Mesothelial cell of epicardium (in vitro differentiated cells): Measurements from ENCODE around the gene KCNK5. TPM values are rescaled to one million over a fixed set of nuclear protein-coding genes. Genes with fewer than 3 reads are reported as not detected.
A peak's percentile ranks its signal among the peaks of the same experiment; 100 is the strongest.

ENCODE experiments used
- DNase-seq, 2 experiments: peaks; one replicate each; pipeline ENCODE4 v3.0.0; 2021; ENCODE audit warnings: low spot score in 2 of 2; ENCODE audit not compliant: unreplicated experiment in 2 of 2
- H3K27ac Mint-ChIP-seq: 2 replicates; pipeline ENCODE4 v1.8.0; 2021; ENCODE audit warnings: mixed read lengths
- H3K27me3 Mint-ChIP-seq: 2 replicates; pipeline ENCODE4 v1.8.0; 2021; ENCODE audit warnings: low read depth, mixed read lengths
- H3K36me3 Mint-ChIP-seq: 2 replicates; pipeline ENCODE4 v1.8.0; 2021; ENCODE audit warnings: mixed read lengths
- H3K4me1 Mint-ChIP-seq: 2 replicates; pipeline ENCODE4 v1.8.0; 2021; ENCODE audit warnings: mixed read lengths
- H3K4me3 Mint-ChIP-seq: 2 replicates; pipeline ENCODE4 v1.8.0; 2021; ENCODE audit warnings: mild to moderate bottlenecking, moderate library complexity, mixed read lengths
- H3K9me3 Mint-ChIP-seq: 2 replicates; pipeline ENCODE4 v1.8.0; 2021; ENCODE audit warnings: mixed read lengths
- CTCF ChIP-seq: fragments of 200-600 bp; sonication (generic); IDR thresholded peaks from one replicate; pipeline ENCODE4 v1.5.0; 2021; ENCODE audit warnings: antibody characterized with exemption; ENCODE audit not compliant: unreplicated experiment
- total RNA-seq: library from RNA; stranded (reverse); gene quantifications from 3 replicates; pipeline ENCODE4 v1.2.1, GENCODE V29; 2021

The KCNK5 gene
- total RNA-seq, 1 donor from 2014 or later: 2.5 TPM

- TF ChIP-seq CTCF: no peak
- no peak for DNase-seq
- H3K27ac Mint-ChIP-seq: no peak overlapping the region
- H3K4me3 Mint-ChIP-seq: no peak overlapping the region
- H3K9me3 Mint-ChIP-seq: peaks cover 11% of the 10 kb centered on the region
- no peaks in the 10 kb centered on the region for H3K4me1 Mint-ChIP-seq
- peaks cover 32% of the 10 kb centered on the region for H3K27me3 Mint-ChIP-seq
- H3K36me3 Mint-ChIP-seq: no peaks in the 10 kb centered on the region
These were observed 62.4 kb downstream of the KCNK5 start for GRCh38 chr6:39166912-39167290.

DNA sequence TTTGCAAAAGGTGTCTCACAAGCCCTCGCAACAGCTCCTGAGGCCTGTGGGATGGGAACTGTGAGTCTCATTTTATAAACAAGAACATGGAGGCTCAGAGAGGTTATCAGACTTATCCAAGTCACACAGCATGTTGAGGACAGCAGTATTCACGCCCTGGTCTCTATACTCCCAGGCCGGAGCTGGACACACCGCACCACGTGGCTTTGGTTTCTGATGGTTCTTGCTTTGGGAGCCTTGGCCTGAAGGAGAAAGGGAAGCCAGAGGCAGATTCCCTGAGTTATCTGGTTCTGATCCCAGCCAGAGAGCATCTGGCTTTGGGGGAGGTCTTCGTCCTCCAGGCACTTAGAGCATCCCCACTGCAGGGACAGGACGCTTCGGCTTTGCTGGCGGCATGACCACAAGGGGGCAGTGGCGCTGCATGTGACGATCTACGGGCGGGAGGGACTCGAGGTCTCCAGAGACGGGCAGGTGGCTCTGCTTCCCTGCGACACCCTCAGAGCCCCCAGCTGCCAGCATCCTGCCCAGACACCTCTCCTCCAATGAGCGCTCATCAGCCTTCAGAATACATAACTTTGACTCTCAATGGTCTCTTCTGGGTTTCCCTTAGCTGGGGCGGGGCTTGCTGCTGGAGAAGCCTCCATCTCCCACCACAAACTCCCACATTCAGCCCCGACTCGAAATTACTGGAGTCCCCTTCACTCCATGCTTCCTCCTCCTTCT, 62.9 kb downstream of the KCNK5 start:
- H3K27ac Mint-ChIP-seq: no peak overlapping the region
- peak; percentile 76 to 92 for DNase-seq
- H3K27me3 Mint-ChIP-seq: peaks cover 36% of the 10 kb centered on the region
- H3K9me3 Mint-ChIP-seq: peaks cover 8% of the 10 kb centered on the region
- H3K36me3 Mint-ChIP-seq: no peaks in the 10 kb centered on the region
- no peak overlapping the region for H3K4me3 Mint-ChIP-seq
- no peaks in the 10 kb centered on the region for H3K4me1 Mint-ChIP-seq
- TF ChIP-seq CTCF: peak; percentile 89

DNA sequence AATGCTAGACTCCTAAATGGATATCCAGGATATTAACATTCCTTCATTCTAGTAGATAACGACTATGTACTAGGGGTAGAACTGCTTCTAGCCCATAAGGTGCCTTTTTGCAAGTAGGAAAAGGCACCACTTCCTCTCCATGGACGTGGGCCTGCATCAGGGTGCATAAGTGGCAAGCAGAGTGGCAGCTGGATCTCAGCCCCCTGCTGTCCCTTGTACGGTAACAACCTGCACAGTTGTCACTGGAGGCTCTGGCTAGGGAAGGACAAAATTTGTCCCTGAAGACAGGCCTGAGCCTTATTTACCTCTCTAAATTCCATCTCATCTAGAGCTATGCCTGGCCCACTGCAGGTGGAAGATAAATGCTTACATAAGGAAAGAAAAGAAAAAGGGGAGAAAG, 71.8 kb downstream of the KCNK5 start:
- Mint-ChIP-seq H3K4me3 (no peak overlapping the region), H3K27ac (no peak overlapping the region), H3K36me3 (no peaks in the 10 kb centered on the region), H3K9me3 (peaks cover 5% of the 10 kb centered on the region), H3K27me3 (peaks cover 25% of the 10 kb centered on the region), H3K4me1 (no peaks in the 10 kb centered on the region)
- DNase-seq: no peak
- no peak for TF ChIP-seq CTCF

DNA sequence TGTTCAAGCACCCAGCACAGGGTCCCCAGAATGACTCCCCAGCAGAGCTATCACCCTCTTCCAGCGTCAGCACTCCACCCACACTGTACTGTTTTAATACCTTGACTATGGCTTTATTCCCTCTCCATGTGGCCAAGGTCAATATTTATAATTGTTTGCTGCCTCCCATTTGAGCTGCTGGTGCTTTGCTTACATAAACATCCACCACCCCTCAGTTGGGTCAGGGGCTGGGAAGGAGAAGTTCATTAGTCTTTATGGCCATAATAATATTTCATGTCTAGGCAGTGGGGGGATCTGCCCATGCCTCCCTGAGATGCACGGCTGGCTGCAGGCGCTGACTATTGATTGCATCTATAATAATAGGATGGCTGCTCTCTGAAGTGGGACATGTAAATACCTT, 72.5 kb downstream of the KCNK5 start:
- H3K36me3 Mint-ChIP-seq: no peaks in the 10 kb centered on the region
- no peak for TF ChIP-seq CTCF
- H3K27me3 Mint-ChIP-seq: peaks cover 32% of the 10 kb centered on the region
- DNase-seq: no peak
- no peak overlapping the region for H3K27ac Mint-ChIP-seq
- H3K9me3 Mint-ChIP-seq: peaks cover 5% of the 10 kb centered on the region
- H3K4me3 Mint-ChIP-seq: no peak overlapping the region
- H3K4me1 Mint-ChIP-seq: no peaks in the 10 kb centered on the region

DNA sequence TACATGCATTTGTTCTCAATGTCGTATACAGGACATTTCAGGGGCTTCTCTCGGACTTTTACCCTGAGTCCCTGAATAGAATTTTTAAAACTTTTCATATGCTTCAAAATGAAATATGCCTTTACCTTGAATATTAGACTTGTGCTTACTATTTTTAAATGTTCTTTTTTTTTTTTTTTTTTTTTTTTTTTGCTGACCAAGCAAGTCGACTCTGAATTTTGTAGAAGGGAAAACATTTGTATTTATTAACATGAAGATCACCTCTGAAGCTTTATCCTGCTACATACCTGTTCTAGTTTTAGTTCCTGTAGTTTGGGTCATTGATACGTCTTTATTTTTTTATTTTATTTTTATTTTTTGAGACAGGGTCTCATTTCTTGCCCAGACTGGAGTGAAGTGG, 74.6 kb downstream of the KCNK5 start:
- H3K36me3 Mint-ChIP-seq: no peaks in the 10 kb centered on the region
- TF ChIP-seq CTCF: no peak
- H3K4me3 Mint-ChIP-seq: no peak overlapping the region
- H3K9me3 Mint-ChIP-seq: peaks cover under 1% of the 10 kb centered on the region
- DNase-seq: no peak
- no peaks in the 10 kb centered on the region for H3K4me1 Mint-ChIP-seq
- peaks cover 33% of the 10 kb centered on the region for H3K27me3 Mint-ChIP-seq
- no peak overlapping the region for H3K27ac Mint-ChIP-seq
